Measurements from ENCODE around the gene PXDN. TPM values are rescaled to one million over a fixed set of nuclear protein-coding genes. Genes with fewer than 3 reads are reported as not detected.

The PXDN gene
- total RNA-seq, 4 donors from 2014 or later = 101 to 169 (median 134) TPM

- TF ChIP-seq CTCF (IDR thresholded peaks at IDR 0.05; ENCODE audit: low read depth) = no peak
Measured at GRCh38 chr2:1674766-1675397, 69.4 kb downstream of the PXDN start.

DNA sequence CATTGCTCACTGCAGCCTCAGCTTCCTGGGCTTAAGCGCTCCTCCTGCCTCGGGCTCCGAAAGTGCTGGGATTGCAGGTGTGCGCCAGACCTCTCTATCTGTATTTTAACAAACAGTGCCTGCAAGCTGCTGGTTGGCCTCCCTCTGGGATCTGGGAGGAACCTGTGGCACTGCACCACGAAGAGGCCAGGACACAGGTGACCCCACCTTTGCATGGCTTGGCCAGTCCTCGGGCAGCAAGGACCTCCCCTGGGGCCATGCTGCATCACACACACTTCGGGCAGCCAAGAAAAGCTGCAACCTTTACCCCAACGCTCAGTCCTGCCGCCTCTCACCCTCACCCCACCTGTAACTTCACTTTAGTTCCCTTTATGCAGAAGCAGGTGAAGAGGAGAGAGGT, 70.0 kb downstream of the PXDN start:
- TF ChIP-seq CTCF (IDR thresholded peaks at IDR 0.05; ENCODE audit: low read depth) = no peak

DNA sequence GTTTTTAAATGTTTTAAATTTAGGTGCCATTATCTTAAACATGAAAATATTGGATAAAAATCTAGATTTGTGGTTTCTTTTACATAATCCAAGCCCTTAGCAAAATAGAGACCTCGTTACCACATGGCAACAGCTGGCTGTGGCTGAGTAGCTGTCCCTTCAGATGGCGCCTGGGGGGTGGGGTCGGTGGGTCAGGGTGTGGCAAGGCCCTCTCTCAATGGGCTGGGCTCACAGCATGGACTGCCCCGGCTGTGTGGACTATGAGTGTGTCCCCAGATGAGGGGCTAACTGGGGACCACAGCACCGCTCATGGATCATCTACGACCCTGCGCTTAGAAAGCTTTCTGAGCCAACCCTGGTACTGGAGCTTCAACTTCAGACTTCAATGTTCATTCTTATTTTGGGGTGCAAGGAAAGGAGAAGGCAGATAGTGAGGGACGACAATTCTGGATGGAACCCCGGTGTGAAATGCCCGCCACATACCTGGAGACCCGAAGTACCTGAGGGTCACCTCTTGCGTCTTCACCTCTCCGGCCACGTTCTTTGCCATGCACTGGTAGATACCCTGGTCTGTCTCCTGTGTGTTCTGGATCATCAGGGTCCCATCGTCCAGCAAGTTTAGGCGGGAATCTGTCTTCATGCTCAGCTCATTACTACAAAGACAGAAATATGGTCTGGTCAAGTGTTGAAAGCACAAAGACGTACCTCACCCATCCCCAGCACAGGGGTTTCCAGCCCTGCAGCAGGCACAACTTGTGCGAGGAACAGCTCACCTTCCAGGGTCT, 71.0 kb downstream of the PXDN start:
- no peak for TF ChIP-seq CTCF (IDR thresholded peaks at IDR 0.05; ENCODE audit: low read depth)

- no peak for TF ChIP-seq CTCF (IDR thresholded peaks at IDR 0.05; ENCODE audit: low read depth)
Measured at GRCh38 chr2:1672738-1673137, 71.6 kb downstream of the PXDN start.

DNA sequence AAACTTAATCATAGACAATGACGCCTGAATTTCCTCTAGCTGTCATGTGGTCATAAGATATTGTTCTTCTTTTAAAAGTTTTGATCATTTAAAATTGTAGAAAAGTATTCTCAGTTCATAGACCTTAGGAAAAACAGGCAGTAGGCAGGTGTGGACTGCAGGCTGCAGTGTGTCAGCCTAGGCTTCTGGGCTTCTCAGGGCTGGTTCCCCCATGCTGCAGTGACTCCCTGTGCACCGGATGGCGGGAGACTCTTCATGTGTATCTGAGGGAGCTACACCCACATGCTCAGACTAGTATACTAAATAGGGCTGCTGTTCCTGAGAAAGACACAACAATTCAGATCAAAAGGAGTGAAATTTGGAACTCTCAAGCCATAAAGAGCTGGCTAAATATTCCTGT, 72.4 kb downstream of the PXDN start:
- no peak for TF ChIP-seq CTCF (IDR thresholded peaks at IDR 0.05; ENCODE audit: low read depth)

GRCh38 chr2:1670636-1671035, 73.7 kb downstream of the PXDN start:
- TF ChIP-seq CTCF (IDR thresholded peaks at IDR 0.05; ENCODE audit: low read depth) = no peak

DNA sequence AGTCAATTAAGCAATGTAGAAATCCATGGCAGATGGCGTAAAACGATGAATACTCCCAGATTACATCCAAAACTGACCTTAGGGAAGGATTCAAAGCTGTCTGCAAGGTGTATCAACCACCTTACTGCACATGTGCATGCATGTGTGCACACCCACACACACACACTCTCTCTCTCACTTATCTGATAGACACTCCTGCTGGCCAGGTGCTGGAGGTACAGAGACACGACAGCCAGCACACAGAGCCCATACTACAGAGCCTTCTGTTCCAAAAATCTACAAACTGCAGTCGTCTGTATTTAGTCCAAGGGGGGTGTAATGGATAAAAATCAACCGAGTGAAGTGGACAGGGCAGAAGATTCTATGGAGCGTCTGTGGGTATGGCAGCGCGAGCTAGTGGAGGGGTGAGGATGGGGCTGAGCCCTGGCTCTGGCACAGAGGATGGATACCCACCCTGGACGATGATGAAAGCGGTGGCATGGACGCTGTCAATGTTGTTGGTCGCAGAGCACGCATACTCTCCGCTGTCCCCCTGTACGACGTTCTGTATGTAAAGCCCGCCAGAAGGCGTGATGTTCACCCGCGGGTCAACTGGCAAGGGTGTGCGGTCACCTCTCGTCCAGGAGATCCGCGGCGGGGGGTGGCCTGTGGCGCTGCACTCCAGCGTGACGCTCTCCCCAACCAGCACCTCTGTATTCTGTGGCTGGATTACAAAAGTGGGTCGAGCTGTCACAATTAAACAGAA, 78.4 kb downstream of the PXDN start:
- no peak for TF ChIP-seq CTCF (IDR thresholded peaks at IDR 0.05; ENCODE audit: low read depth)
